GM21528 (cell line): ENCODE measurements around the gene KCND2.
A peak's percentile ranks its signal among the peaks of the same experiment; 100 is the strongest.

ENCODE experiments used
- ATAC-seq: cut with Tn5 transposase; IDR thresholded peaks from one replicate; pipeline ENCODE4 v1.9.1; 2021; ENCODE audit warnings: mild to moderate bottlenecking, moderate library complexity; ENCODE audit not compliant: unreplicated experiment, low FRiP score

The KCND2 gene

DNA sequence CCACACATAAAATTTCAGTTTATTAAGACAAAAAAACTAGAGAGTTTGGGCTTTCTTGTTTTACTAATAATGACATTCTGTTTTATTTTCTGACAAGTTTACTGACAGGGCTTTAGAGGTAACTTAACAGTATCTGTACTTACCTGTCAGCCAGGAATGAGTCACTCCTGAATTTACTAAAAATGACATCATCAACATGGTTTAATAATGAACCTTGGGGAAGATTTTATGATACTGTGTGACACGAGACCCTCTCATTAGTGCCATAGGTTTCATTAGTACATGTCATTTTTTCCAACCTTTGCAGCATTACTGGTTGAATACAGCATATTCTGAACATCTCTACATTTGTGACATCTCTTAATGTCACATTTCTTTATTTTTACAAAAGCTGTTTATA lies 131.1 kb downstream of the KCND2 start:
- peak; percentile 42 for ATAC-seq

DNA sequence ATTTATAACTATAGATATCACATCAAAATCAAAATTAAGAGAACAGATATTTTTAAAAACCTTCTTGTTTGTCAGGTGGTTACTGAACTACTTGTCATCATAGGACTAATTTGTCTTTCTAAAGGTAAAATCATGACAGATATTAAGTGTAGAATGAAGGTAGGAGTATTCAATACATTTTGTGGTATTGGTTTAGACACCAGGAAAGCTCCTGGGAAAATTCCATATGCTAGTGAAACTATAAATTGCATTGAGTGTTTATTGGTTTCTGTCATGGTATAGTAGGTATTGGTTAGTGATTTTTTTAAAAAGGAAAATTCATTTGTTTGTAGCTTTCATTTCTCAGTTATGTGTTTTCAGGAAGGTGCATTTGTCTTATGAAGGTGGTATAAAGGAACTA lies 132.7 kb downstream of the KCND2 start:
- ATAC-seq = no peak

DNA sequence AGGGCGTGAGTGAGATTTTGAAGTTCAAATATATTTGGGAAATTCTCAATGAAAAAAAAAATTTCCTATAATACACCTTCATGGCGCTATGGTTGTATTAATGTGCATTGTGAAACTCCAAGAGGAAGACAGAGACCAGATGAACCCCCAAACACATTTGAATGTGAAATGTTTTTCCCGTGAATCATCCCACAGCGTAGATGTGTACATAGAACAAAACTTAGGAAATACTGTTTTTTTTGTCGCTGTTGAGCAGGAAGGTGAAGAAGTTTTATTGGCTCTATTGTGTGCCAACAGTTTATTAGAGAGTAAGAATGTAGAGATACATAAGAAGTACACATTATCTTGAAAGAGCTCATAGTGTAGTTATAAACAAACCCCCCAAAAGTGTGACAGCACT lies 134.0 kb downstream of the KCND2 start:
- no peak for ATAC-seq

GRCh38 chr7:120412139-120413050 lies 139.4 kb downstream of the KCND2 start:
- peak; percentile 87 for ATAC-seq

GRCh38 chr7:120413164-120413563 lies 140.2 kb downstream of the KCND2 start:
- ATAC-seq = no peak

DNA sequence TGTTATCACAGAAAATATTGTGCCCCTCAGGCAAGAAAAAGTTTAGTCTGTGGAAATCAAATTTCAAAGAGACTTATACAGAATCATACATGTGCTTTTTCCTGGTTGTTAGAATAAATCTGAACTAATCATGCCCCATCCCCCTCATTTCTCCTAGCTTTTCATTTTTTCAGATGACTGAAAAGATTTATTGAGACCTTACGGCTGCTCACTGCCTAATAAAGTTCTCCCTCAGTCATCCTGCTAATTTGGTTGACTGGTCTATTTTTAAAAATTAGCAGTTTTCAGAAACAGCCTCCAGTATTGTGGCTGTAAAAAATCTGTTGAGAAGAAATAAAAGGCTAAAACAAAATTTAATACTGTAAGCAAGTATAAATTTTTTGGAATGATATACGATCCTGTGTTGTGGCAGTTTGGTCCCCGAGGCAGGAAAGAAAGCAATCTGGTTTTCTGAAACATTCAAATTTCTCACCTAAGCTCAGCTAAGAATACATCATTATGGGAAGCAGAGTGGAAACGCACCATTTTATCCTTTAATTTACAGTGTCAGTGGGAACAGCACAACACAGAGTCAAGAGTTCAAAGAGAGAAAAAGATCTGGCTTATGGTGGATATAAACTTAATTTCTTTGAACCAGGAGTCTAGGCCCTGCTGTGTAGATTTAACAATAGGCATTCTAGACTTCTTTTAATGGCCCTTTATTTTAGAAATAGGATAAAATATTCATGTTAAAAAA lies 144.4 kb downstream of the KCND2 start:
- no peak for ATAC-seq

DNA sequence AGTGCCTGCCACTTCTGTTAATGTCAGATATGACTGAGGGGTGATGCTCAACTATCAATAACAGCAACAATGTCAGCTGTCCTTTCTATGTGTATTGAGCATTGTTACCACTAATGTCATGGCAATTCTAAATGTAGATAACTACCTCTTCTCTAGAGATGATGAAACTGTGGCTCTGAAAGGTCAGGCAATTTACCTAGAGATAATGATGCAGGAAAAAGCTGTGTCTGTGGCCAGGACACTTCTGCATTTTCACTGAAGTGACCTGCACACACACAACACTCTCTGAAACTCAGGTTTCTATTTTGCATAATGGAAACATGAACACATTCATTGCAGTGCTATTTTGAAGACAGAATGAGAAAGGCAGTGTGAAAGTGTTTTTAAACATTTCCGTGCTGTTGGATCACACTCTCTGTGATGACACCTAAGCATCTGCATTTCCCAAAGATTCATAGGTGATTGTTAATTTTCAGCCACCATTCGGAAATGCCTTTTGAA lies 148.2 kb downstream of the KCND2 start:
- ATAC-seq = peak; percentile 98

GRCh38 chr7:120431016-120431415 lies 158.0 kb downstream of the KCND2 start:
- ATAC-seq = no peak

- ATAC-seq = no peak
These were observed 163.6 kb downstream of the KCND2 start for GRCh38 chr7:120436487-120437060.

DNA sequence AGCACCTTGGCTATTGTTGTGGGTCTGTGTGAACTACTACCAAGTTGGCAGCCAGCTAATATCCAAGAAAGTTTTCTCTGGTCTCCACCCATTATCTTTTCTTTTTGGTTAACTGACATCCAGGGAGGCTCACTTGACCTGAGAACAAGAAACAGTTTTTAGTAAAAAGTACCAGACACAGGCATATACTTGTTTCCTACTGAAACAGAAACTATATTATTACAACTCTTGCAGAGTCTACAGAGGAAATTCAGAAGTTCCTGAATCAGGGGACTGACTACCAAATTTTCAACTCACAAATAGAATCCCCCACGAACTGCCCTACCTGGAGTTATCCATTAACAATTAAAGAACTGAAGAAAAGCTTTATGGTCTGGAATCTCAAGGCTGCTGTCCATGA lies 168.9 kb downstream of the KCND2 start:
- ATAC-seq = peak; percentile 95

- no peak for ATAC-seq
These were observed 169.9 kb downstream of the KCND2 start for GRCh38 chr7:120442838-120443237.

DNA sequence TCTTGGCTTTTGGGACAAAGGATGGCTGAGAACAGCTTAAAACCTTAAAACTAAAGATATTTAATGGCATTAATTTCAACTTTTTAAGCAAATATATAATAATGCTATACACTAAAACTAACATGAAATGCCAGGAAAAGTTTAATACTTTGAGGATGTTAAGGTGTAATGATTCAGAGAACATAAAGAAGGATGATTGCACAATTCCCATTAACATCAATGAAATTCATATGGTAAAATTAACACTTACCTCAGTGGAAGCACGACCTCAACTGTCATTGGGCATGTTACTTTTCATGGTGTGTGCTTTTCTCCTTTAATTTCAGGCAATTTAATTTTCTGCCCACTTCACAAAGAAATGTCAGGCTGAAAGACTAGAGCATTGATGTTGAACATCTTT lies 171.7 kb downstream of the KCND2 start:
- ATAC-seq = no peak

DNA sequence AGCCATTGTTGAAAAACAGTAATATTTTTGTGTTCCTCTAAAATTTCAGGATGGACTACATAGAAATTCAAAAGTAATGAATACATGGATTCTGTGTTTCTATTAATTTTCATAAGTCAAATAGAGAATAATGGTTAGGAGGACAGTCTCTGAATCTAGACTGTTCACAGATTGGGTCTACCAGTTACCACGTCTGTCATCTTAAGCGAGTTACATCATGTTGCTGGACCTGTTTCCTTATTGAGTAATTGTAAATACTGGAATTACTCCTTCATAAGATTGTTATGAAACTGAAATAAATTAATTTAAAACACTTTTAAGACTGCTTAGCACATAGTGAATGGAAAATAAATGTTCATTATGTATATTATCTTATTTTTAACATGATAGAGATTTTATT lies 172.3 kb downstream of the KCND2 start:
- ATAC-seq = no peak

GRCh38 chr7:120452665-120453064 lies 179.7 kb downstream of the KCND2 start:
- ATAC-seq = no peak

- ATAC-seq = no peak
These were observed 183.7 kb downstream of the KCND2 start for GRCh38 chr7:120456699-120457098.

GRCh38 chr7:120460949-120461348 lies 188.0 kb downstream of the KCND2 start:
- no peak for ATAC-seq

- no peak for ATAC-seq
These were observed 190.0 kb downstream of the KCND2 start for GRCh38 chr7:120462991-120463390.

GRCh38 chr7:120464104-120464503 lies 191.1 kb downstream of the KCND2 start:
- ATAC-seq = no peak

DNA sequence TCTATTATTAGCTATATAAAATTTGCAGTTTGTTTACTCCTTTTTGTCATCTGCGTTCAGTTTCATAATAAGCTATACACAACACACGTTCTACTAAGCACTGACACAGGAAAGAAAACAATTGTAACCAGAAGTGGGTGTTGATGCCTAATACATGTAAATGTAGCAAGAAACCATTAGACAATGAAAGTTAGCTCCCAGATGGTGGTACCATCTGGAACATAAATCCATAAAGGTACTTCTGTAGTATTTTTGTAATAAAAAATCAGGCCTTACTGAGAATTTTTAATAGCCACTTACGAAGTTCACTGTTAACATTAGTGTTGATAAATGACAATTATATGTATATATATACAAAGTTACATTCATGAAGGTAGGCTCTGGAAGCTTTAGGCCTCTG lies 194.7 kb downstream of the KCND2 start:
- no peak for ATAC-seq

GRCh38 chr7:120468611-120469010 lies 195.6 kb downstream of the KCND2 start:
- no peak for ATAC-seq

DNA sequence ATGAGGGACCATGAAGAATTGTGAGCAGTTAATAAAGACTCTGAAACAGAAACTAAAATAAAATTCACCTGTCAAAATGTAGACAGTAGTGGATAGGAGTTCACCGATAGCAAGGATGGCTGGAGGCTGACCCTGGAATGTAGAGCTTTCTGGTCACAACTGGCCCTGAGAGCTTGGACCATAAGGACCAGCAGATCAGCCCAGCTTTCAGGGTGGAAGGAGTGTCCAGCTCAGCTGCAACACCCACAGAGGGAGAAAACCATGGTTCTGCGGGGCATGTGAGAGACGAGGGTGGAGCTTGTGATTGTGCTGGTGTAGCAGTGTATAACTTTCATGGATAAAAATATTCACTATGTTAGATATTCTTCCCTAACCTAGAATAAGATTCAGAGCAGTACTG lies 199.9 kb downstream of the KCND2 start:
- ATAC-seq = no peak
